Activated T-cell treated with anti-CD3 and anti-CD28 coated beads, Interleukin-2, amount 50 U/mL, for 24 hours (primary cell): ENCODE data around the gene ARAP2.

Experiments
- DNase-seq: peaks from one replicate; pipeline ENCODE4 v3.0.0-alpha.2; 2020
- H3K27ac Mint-ChIP-seq: 2 replicates; pipeline ENCODE4 v1.8.0; 2020; ENCODE audit warnings: mild to moderate bottlenecking, mixed read lengths
- H3K27me3 Mint-ChIP-seq: 2 replicates; pipeline ENCODE4 v1.8.0; 2020; ENCODE audit warnings: mixed read lengths
- H3K36me3 Mint-ChIP-seq: 2 replicates; pipeline ENCODE4 v1.8.0; 2020; ENCODE audit warnings: low read depth, mixed read lengths
- H3K4me1 Mint-ChIP-seq: 2 replicates; pipeline ENCODE4 v1.8.0; 2020; ENCODE audit warnings: low read depth, mixed read lengths
- H3K4me3 Mint-ChIP-seq: 2 replicates; pipeline ENCODE4 v1.8.0; 2020; ENCODE audit warnings: mild to moderate bottlenecking, moderate library complexity, mixed read lengths
- H3K9me3 Mint-ChIP-seq: 2 replicates; pipeline ENCODE4 v1.8.0; 2020; ENCODE audit warnings: mixed read lengths

ARAP2 gene

GRCh38 chr4:36024901-36025660 is 219.2 kb downstream of the ARAP2 start:
- Mint-ChIP-seq H3K27me3 (no peaks in the 10 kb centered on the region), H3K27ac (no peak overlapping the region), H3K9me3 (no peaks in the 10 kb centered on the region), H3K36me3 (no peaks in the 10 kb centered on the region), H3K4me3 (no peak overlapping the region), H3K4me1 (no peaks in the 10 kb centered on the region)
- no peak for DNase-seq

GRCh38 chr4:36020351-36020750 is 224.0 kb downstream of the ARAP2 start:
- Mint-ChIP-seq H3K27ac (no peak overlapping the region), H3K4me1 (no peaks in the 10 kb centered on the region), H3K27me3 (no peaks in the 10 kb centered on the region), H3K9me3 (no peaks in the 10 kb centered on the region), H3K4me3 (no peak overlapping the region), H3K36me3 (no peaks in the 10 kb centered on the region)
- DNase-seq, result no peak
